ENCODE results near the gene CACNA1C. TPM values are rescaled to one million over a fixed set of nuclear protein-coding genes. Genes with fewer than 3 reads are reported as not detected.

Gene CACNA1C
- total RNA-seq, 4 donors from 2014 or later: 1.5 to 13.5 (median 2.1) TPM

DNA sequence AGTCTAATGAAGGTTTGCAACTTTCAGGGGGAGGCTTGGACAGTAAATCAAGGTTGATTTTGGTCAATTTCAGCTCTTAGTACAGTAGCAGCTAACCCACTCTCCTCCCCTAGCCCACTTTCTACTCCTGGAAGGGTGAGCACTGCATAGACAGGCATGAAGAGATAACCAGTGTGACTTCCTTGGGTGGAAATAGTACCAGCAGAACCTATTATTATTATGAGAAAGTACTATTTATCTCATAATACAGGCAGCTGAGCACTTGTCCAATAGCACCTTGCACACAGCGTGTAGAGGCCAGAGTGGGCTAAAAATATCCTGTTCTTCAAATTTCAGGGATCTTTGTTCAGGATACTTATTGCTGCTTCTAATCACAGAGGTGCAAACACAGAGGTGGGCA is 645.8 kb downstream of the CACNA1C start:
- Histone ChIP-seq H3K4me1 (no peaks in the 10 kb centered on the region), H3K27me3 (peaks cover 0 to 40% (median 0%) of the 10 kb centered on the region in 4 donors), H3K9me3 (no peaks in the 10 kb centered on the region), H3K4me3 (no peak overlapping the region), H3K36me3 (no peaks in the 10 kb centered on the region), H3K27ac (no peak overlapping the region)
- 40 to 90% methylated on average over 1 of the region's 1 CpG for WGBS, 2 donors
- intact Hi-C loops (cut with DNase I): no loop called here
- TF ChIP-seq POLR2A (IDR thresholded peaks at IDR 0.05): no peak
- DNase-seq: no peak

DNA sequence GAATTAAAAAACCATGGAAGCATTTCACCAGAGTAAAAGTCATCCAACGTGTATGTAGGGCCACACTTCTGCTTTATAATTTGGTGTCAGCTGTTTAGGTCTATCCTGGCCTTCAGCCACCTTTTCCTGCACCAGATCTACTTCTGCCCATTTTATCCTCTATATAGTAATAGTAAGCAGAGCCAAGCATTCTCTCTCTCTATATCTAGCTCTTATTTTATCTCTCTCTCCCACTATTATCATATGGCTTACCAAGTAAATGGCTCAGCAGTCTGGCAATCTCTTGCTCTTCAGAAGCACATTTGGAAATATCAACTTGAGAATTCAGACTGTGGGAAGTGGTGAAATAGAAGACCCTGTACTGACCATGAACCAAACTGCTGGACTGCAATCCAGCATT is 657.9 kb downstream of the CACNA1C start:
- no peaks in the 10 kb centered on the region for H3K4me1 ChIP-seq
- H3K27me3 ChIP-seq: peaks cover 0 to 20% (median 0%) of the 10 kb centered on the region in 4 donors
- DNase-seq: no peak
- no peak overlapping the region for H3K27ac ChIP-seq
- H3K4me3 ChIP-seq: no peak overlapping the region
- TF ChIP-seq, protein P1, sequence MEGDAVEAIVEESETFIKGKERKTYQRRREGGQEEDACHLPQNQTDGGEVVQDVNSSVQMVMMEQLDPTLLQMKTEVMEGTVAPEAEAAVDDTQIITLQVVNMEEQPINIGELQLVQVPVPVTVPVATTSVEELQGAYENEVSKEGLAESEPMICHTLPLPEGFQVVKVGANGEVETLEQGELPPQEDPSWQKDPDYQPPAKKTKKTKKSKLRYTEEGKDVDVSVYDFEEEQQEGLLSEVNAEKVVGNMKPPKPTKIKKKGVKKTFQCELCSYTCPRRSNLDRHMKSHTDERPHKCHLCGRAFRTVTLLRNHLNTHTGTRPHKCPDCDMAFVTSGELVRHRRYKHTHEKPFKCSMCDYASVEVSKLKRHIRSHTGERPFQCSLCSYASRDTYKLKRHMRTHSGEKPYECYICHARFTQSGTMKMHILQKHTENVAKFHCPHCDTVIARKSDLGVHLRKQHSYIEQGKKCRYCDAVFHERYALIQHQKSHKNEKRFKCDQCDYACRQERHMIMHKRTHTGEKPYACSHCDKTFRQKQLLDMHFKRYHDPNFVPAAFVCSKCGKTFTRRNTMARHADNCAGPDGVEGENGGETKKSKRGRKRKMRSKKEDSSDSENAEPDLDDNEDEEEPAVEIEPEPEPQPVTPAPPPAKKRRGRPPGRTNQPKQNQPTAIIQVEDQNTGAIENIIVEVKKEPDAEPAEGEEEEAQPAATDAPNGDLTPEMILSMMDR (IDR thresholded peaks at IDR 0.05): no peak
- no peak for TF ChIP-seq POLR2A (IDR thresholded peaks at IDR 0.05)
- 26 to 31% methylated on average over 1 of the region's 1 CpG for WGBS, 2 donors
- intact Hi-C loops (cut with DNase I): no loop called here
- no peaks in the 10 kb centered on the region for H3K36me3 ChIP-seq
- peaks cover 0 to 9% (median 0%) of the 10 kb centered on the region in 3 donors for H3K9me3 ChIP-seq

DNA sequence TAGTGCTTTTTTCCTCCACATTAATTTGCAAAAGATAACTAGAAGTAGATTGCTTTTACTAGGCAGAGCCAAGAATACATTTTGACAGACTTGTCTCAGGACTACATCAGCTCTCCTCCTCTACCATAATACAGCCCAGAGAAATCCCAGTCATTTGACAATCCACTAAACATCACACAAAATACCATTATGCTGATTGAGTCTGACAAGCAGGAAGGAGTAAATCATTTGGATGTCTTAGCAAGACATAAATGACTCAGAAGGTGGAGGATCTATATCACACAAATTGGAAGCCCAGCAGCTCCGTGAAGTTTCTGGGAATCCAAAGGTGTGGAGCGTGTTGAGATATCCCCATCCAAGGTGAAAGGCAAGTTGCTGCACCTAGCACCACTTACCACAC is 666.6 kb downstream of the CACNA1C start:
- intact Hi-C loops (cut with DNase I): no loop called here
- Histone ChIP-seq H3K9me3 (no peaks in the 10 kb centered on the region), H3K27ac (no peak overlapping the region), H3K27me3 (peaks cover 0 to 36% (median 0%) of the 10 kb centered on the region in 4 donors), H3K36me3 (no peaks in the 10 kb centered on the region), H3K4me1 (no peaks in the 10 kb centered on the region), H3K4me3 (no peak overlapping the region)
- 44 to 52% methylated on average over 2 of the region's 2 CpGs for WGBS, 2 donors
- no peak for TF ChIP-seq POLR2A (IDR thresholded peaks at IDR 0.05)
- TF ChIP-seq, protein P1 (IDR thresholded peaks at IDR 0.05): no peak
- DNase-seq: no peak

DNA sequence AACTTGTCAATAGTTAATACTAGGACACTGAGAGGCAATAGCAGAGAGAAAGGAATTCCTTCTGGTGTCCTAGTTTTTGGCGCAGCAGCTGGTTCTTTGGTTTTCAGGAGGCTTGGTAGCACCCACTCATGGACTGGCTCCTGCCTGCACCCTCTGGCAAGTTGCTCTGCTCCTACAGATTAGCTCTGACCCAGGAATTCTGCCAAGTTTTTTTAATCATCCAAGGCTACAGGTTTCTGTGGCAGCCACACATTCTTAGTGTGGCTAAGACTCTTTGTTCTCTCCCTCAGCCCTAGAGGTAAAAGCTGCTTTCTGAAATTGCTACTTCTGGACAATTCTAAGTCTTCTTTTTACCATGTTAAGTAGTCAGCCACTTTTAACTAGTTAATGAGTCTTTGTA is 670.0 kb downstream of the CACNA1C start:
- no peak for TF ChIP-seq POLR2A (IDR thresholded peaks at IDR 0.05)
- TF ChIP-seq, protein P1 (IDR thresholded peaks at IDR 0.05): no peak
- no peaks in the 10 kb centered on the region for H3K36me3 ChIP-seq
- H3K4me1 ChIP-seq: no peaks in the 10 kb centered on the region
- intact Hi-C loops (cut with DNase I): no loop called here
- no peak for DNase-seq
- no peak overlapping the region for H3K27ac ChIP-seq
- peaks cover 0 to 42% (median 0%) of the 10 kb centered on the region in 4 donors for H3K27me3 ChIP-seq
- H3K9me3 ChIP-seq: no peaks in the 10 kb centered on the region
- H3K4me3 ChIP-seq: no peak overlapping the region
- WGBS, 2 donors: 29 to 89% methylated on average over 1 of the region's 1 CpG

DNA sequence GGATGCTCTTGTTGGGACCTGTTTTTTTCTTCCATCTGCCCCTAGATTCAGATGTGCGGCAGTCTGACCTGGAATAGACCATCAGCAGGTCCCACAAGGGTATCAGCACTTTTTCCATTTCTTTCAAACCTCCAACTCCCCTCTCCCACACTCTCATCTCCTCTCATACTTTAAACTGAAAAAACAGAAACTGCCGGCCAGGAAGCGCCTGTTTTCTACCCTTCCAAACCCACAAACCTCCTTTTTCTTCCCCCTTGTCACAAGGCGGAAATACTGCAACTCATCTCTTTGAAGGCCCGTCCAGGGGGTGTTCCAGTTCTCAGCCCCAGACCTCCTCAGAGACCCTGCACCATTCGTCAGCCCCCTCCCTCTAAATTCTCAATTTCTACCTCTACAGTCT is 679.5 kb downstream of the CACNA1C start:
- no peaks in the 10 kb centered on the region for H3K9me3 ChIP-seq
- no peaks in the 10 kb centered on the region for H3K4me1 ChIP-seq
- H3K36me3 ChIP-seq: no peaks in the 10 kb centered on the region
- TF ChIP-seq, protein P1 (IDR thresholded peaks at IDR 0.05): no peak
- no peak for TF ChIP-seq POLR2A (IDR thresholded peaks at IDR 0.05)
- peaks cover 0 to 61% (median 0%) of the 10 kb centered on the region in 4 donors for H3K27me3 ChIP-seq
- no peak for DNase-seq
- H3K4me3 ChIP-seq: no peak overlapping the region
- intact Hi-C loops (cut with DNase I): no loop called here
- WGBS, 2 donors: 31 to 51% methylated on average over 6 of the region's 6 CpGs
- H3K27ac ChIP-seq: no peak overlapping the region

Data from esophagus squamous epithelium (tissue), 5 donors.